Endothelial cell (in vitro differentiated cells): ENCODE data around the gene ZNF649. TPM values are rescaled to one million over a fixed set of nuclear protein-coding genes. Genes with fewer than 3 reads are reported as not detected.
A peak's percentile ranks its signal among the peaks of the same experiment; 100 is the strongest.

Experiments
- DNase-seq: peaks from one replicate; pipeline ENCODE4 v3.0.0; 2021; ENCODE audit warnings: low spot score
- H3K27ac Mint-ChIP-seq: one replicate; pipeline ENCODE4 v1.8.0; 2021; ENCODE audit warnings: mixed read lengths, inconsistent platforms; ENCODE audit not compliant: unreplicated experiment
- H3K27me3 Mint-ChIP-seq: one replicate; pipeline ENCODE4 v1.8.0; 2021; ENCODE audit warnings: mild to moderate bottlenecking, moderate library complexity, mixed read lengths, inconsistent platforms; ENCODE audit not compliant: unreplicated experiment
- H3K36me3 Mint-ChIP-seq: one replicate; pipeline ENCODE4 v1.8.0; 2021; ENCODE audit warnings: mild to moderate bottlenecking, low read depth, mixed read lengths, inconsistent platforms; ENCODE audit not compliant: unreplicated experiment
- H3K4me1 Mint-ChIP-seq: one replicate; pipeline ENCODE4 v1.8.0; 2021; ENCODE audit warnings: mild to moderate bottlenecking, mixed read lengths, inconsistent platforms; ENCODE audit not compliant: unreplicated experiment
- H3K4me3 Mint-ChIP-seq: one replicate; pipeline ENCODE4 v1.8.0; 2021; ENCODE audit warnings: mild to moderate bottlenecking, mixed read lengths, inconsistent platforms; ENCODE audit not compliant: unreplicated experiment
- H3K9me3 Mint-ChIP-seq: one replicate; pipeline ENCODE4 v1.8.0; 2021; ENCODE audit warnings: mixed read lengths, inconsistent platforms; ENCODE audit not compliant: unreplicated experiment
- CTCF ChIP-seq: fragments of 200-600 bp; sonication (generic); IDR thresholded peaks from one replicate; pipeline ENCODE4 v1.5.0; 2021; ENCODE audit warnings: antibody characterized with exemption; ENCODE audit not compliant: unreplicated experiment
- total RNA-seq: library from RNA; stranded (reverse); fragmentation: NEBNext Ultra II Directional; extraction: Animal tissue kit (Norgen Biotek cat#: 25700); gene quantifications from one replicate; pipeline ENCODE4 v1.2.1, GENCODE V29; 2021; ENCODE audit not compliant: unreplicated experiment

The ZNF649 gene
- total RNA-seq, 1 donor from 2014 or later = 17.2 TPM

- DNase-seq = no peak
- Mint-ChIP-seq H3K4me1 (no peaks in the 10 kb centered on the region), H3K27me3 (peaks cover 4% of the 10 kb centered on the region), H3K27ac (no peak overlapping the region), H3K36me3 (peaks cover 95% of the 10 kb centered on the region), H3K9me3 (peaks cover 41% of the 10 kb centered on the region), H3K4me3 (peak overlapping the region; percentile 26)
- no peak for TF ChIP-seq CTCF
Observed at GRCh38 chr19:51938936-51939335, 34.1 kb upstream of the ZNF649 start.

- H3K9me3 Mint-ChIP-seq = peaks cover 12% of the 10 kb centered on the region
- no peak overlapping the region for H3K27ac Mint-ChIP-seq
- DNase-seq = no peak
- peak overlapping the region; percentile 63 for H3K4me3 Mint-ChIP-seq
- no peak for TF ChIP-seq CTCF
- H3K36me3 Mint-ChIP-seq = peaks cover 60% of the 10 kb centered on the region
- H3K4me1 Mint-ChIP-seq = peaks cover 15% of the 10 kb centered on the region
- H3K27me3 Mint-ChIP-seq = peaks cover 9% of the 10 kb centered on the region
Observed at GRCh38 chr19:51931921-51932320, 27.1 kb upstream of the ZNF649 start.

GRCh38 chr19:51927859-51928258, 23.0 kb upstream of the ZNF649 start:
- Mint-ChIP-seq H3K4me1 (peaks cover 20% of the 10 kb centered on the region), H3K36me3 (peaks cover 39% of the 10 kb centered on the region), H3K27ac (peak overlapping the region; percentile 97), H3K27me3 (peaks cover 18% of the 10 kb centered on the region), H3K9me3 (peaks cover 35% of the 10 kb centered on the region), H3K4me3 (peak overlapping the region; percentile 99)
- no peak for TF ChIP-seq CTCF
- no peak for DNase-seq

- H3K27me3 Mint-ChIP-seq = peaks cover 19% of the 10 kb centered on the region
- H3K9me3 Mint-ChIP-seq = peaks cover 41% of the 10 kb centered on the region
- peaks cover 20% of the 10 kb centered on the region for H3K4me1 Mint-ChIP-seq
- TF ChIP-seq CTCF = no peak
- peak within 1 kb of the TSS; percentile 99 for H3K4me3 Mint-ChIP-seq
- peak within 1 kb of the TSS; percentile 97 for H3K27ac Mint-ChIP-seq
- DNase-seq = peak; percentile 79
- H3K36me3 Mint-ChIP-seq = peaks cover 43% of the 10 kb centered on the region
Observed at GRCh38 chr19:51926784-51927741, 22.2 kb upstream of the ZNF649 start, which contains the start of gene ZNF613. Gene ZNF613 (plus strand): TSS chr19:51927472. CDS start chr19:51936221, 8,749 bp downstream.

GRCh38 chr19:51926426-51926783, 21.6 kb upstream of the ZNF649 start:
- peaks cover 41% of the 10 kb centered on the region for H3K36me3 Mint-ChIP-seq
- H3K27me3 Mint-ChIP-seq = peaks cover 16% of the 10 kb centered on the region
- DNase-seq = no peak
- H3K27ac Mint-ChIP-seq = peak overlapping the region; percentile 97
- no peak for TF ChIP-seq CTCF
- peaks cover 43% of the 10 kb centered on the region for H3K9me3 Mint-ChIP-seq
- peak overlapping the region; percentile 99 for H3K4me3 Mint-ChIP-seq
- peaks cover 20% of the 10 kb centered on the region for H3K4me1 Mint-ChIP-seq
